GM12878 (cell line): ENCODE measurements around the gene GMPPB. TPM values are rescaled to one million over a fixed set of nuclear protein-coding genes. Genes with fewer than 3 reads are reported as not detected.
A peak's percentile ranks its signal among the peaks of the same experiment; 100 is the strongest.

Source experiments
- CBFB ChIP-seq: IDR thresholded peaks from 2 replicates; pipeline ENCODE4 v1.6.1; 2016; ENCODE audit warnings: antibody characterized with exemption, low read depth
- EED ChIP-seq: sonication (generic); IDR thresholded peaks from 2 replicates; pipeline ENCODE4 v1.6.1; 2016; ENCODE audit warnings: antibody characterized with exemption, low read depth
- ESRRA ChIP-seq: IDR thresholded peaks from 2 replicates; pipeline ENCODE4 v1.6.1; 2012; ENCODE audit warnings: mild to moderate bottlenecking, low read length, improper control_type of control experiment
- FOXK2 ChIP-seq: fragments of 450-650 bp; IDR thresholded peaks from 2 replicates; pipeline ENCODE4 v1.6.1; 2017; ENCODE audit warnings: mild to moderate bottlenecking, moderate library complexity
- GABPA ChIP-seq: IDR thresholded peaks from 2 replicates; pipeline ENCODE4 v1.6.1; 2014; ENCODE audit warnings: antibody characterized with exemption, low read depth, mild to moderate bottlenecking, inconsistent platforms
- JUNB ChIP-seq: IDR thresholded peaks from 2 replicates; pipeline ENCODE4 v1.6.1; 2016; ENCODE audit warnings: antibody characterized with exemption, mild to moderate bottlenecking
- MEF2B ChIP-seq: fragments of 450-650 bp; IDR thresholded peaks from 2 replicates; pipeline ENCODE4 v1.6.1; 2018; ENCODE audit warnings: mild to moderate bottlenecking, moderate library complexity; ENCODE audit not compliant: partially characterized antibody, poor library complexity, severe bottlenecking
- NFIC ChIP-seq: IDR thresholded peaks from 2 replicates; pipeline ENCODE4 v1.6.1; 2012; ENCODE audit warnings: low read depth, mild to moderate bottlenecking, inconsistent platforms, low read length, moderate library complexity
- NFXL1 ChIP-seq: fragments of 450-650 bp; IDR thresholded peaks from 2 replicates; pipeline ENCODE4 v1.6.1; 2017; ENCODE audit warnings: antibody characterized with exemption, mild to moderate bottlenecking, borderline replicate concordance
- NR2C1 ChIP-seq: fragments of 450-650 bp; IDR thresholded peaks from 2 replicates; pipeline ENCODE4 v1.6.1; 2017; ENCODE audit warnings: antibody characterized with exemption, mild to moderate bottlenecking, moderate library complexity
- RELA ChIP-seq: fragments of 450-650 bp; IDR thresholded peaks from 2 replicates; pipeline ENCODE4 v1.8.0; 2014; ENCODE audit warnings: borderline replicate concordance; ENCODE audit not compliant: partially characterized antibody
- polyA plus RNA-seq, 11 experiments: library from polyadenylated mRNA; depleted of rRNA in 4 of 11; unstranded in 6 of 11; stranded (reverse) in 5 of 11; fragments of >200 nt; fragmentation: Nextera tagmentation in 4 of 11; fragmentation: Illumina TruSeq in 1 of 11; extraction: Ambion mirVana in 4 of 11; extraction: Trizol in 1 of 11; gene quantifications; 1 replicate in 1 of 11; 2 replicates in 10 of 11; pipeline versions ENCODE4 v1.2.1 to v1.2.3, GENCODE V29; 2011 to 2016; ENCODE audit warnings: inconsistent platforms in 2 of 11, missing spikeins in 2 of 11, low read depth in 1 of 11
- total RNA-seq, 4 experiments: library from RNA; depleted of rRNA in 3 of 4; stranded (reverse); fragments of >200 nt in 3 of 4; fragmentation: Illumina TruSeq in 1 of 4; extraction: Trizol in 1 of 4; gene quantifications; 2 replicates each; pipeline versions ENCODE4 v1.2.1 to v1.2.3, GENCODE V29; 2013 to 2021
- TF ChIP-seq, protein P1 (sequence below): IDR thresholded peaks from 2 replicates; pipeline ENCODE4 v1.6.1; 2011; ENCODE audit warnings: borderline replicate concordance, low read depth, mild to moderate bottlenecking, moderate library complexity, mixed read lengths, low read length; ENCODE audit not compliant: insufficient read depth; ENCODE audit errors: extremely low read length
- TF ChIP-seq, protein P2 (sequence below): IDR thresholded peaks from 2 replicates; pipeline ENCODE4 v1.6.1; 2011; ENCODE audit warnings: low read depth, mild to moderate bottlenecking, low read length, moderate library complexity, borderline replicate concordance; ENCODE audit errors: extremely low read depth
- TF ChIP-seq, protein P3 (sequence below): fragments of 450-650 bp; IDR thresholded peaks from 2 replicates; pipeline ENCODE4 v1.6.1; 2014; ENCODE audit warnings: mild to moderate bottlenecking
- TF ChIP-seq, protein P4 (sequence below): IDR thresholded peaks from 2 replicates; pipeline ENCODE4 v1.6.1; 2012; ENCODE audit warnings: low read length, inconsistent platforms
- TF ChIP-seq, protein P5 (sequence below): IDR thresholded peaks from 2 replicates; pipeline ENCODE4 v1.6.1; 2011; ENCODE audit warnings: borderline replicate concordance, low read depth, mild to moderate bottlenecking, moderate library complexity, low read length; ENCODE audit not compliant: insufficient read depth, poor library complexity, severe bottlenecking
- TF ChIP-seq, protein P6 (sequence below): IDR thresholded peaks from 2 replicates; pipeline ENCODE4 v1.6.1; 2011; ENCODE audit warnings: low read depth, low read length, improper control_type of control experiment, borderline replicate concordance
- TF ChIP-seq, protein P7 (sequence below): fragments of 450-650 bp; IDR thresholded peaks from 2 replicates; pipeline ENCODE4 v1.6.1; 2016; ENCODE audit warnings: mild to moderate bottlenecking, moderate library complexity, borderline replicate concordance

The GMPPB gene
- total and polyA plus RNA-seq, 10 of the 15 experiments (the other 5 are each of a cell fraction or from before 2014, with no cell fraction given): 2.3 to 99.5 (median 23.3) TPM

DNA sequence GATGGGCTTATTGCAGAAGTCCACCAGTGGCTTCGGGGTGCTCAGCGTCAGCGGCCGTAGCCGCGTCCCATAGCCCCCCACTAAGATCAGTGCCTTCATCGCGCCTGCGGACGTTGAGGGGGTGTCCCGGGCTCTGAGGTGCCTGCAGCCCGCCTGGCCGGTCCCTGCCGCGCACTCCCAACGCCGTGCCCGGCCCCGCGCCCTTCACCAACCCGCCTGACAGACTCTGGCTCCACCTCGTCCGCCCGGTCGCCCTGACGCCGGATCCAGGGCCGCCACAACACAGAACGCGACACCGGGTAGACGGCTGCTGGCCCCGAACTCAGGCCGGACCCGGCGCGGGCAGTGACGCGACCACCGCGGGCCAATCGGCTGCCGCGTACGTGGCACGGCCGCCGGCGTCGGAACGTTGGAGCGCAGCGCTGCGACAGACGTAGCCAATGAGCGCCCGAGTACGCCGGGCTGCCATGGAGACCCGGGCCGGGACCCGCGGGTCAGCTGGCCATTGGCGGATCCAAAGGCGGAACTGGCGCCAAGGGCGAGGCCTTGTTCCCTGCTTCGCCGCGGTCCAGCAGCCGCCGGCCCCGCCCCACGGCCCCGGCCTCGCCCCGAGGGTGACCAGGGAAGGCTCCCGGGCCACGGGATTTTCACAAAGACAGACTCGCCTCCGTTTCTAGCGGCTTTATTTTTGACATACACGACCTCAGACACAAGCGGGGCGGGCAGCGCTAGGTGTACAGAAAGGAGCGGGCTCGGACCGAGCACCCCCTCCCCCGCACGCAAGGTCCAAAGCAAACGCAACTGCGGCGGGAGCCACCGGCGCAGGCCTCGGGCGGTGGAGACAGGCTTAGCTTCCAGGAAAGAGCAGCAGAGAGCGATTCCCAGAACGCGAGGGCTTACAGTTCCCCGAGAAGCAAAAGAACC is at the start of gene GMPPB (continued):
- TF ChIP-seq, protein P1, sequence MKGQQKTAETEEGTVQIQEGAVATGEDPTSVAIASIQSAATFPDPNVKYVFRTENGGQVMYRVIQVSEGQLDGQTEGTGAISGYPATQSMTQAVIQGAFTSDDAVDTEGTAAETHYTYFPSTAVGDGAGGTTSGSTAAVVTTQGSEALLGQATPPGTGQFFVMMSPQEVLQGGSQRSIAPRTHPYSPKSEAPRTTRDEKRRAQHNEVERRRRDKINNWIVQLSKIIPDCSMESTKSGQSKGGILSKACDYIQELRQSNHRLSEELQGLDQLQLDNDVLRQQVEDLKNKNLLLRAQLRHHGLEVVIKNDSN: no peak
- TF ChIP-seq NFIC (no peak), FOXK2 (no peak), CBFB (0 out of 2 replicates have a peak, but pooled peaks have one; percentile 10), EED (no peak), JUNB (no peak), NFXL1 (no peak), GABPA (no peak), MEF2B (no peak), RELA (no peak), ESRRA (no peak), NR2C1 (peak; percentile 53; the same call in 1 of the 2 replicates)
- TF ChIP-seq, protein P2, sequence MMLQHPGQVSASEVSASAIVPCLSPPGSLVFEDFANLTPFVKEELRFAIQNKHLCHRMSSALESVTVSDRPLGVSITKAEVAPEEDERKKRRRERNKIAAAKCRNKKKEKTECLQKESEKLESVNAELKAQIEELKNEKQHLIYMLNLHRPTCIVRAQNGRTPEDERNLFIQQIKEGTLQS: no peak; the same call in 1 of the 2 replicates
- TF ChIP-seq, protein P3, sequence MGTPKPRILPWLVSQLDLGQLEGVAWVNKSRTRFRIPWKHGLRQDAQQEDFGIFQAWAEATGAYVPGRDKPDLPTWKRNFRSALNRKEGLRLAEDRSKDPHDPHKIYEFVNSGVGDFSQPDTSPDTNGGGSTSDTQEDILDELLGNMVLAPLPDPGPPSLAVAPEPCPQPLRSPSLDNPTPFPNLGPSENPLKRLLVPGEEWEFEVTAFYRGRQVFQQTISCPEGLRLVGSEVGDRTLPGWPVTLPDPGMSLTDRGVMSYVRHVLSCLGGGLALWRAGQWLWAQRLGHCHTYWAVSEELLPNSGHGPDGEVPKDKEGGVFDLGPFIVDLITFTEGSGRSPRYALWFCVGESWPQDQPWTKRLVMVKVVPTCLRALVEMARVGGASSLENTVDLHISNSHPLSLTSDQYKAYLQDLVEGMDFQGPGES: peak; percentile 75
- TF ChIP-seq, protein P4, sequence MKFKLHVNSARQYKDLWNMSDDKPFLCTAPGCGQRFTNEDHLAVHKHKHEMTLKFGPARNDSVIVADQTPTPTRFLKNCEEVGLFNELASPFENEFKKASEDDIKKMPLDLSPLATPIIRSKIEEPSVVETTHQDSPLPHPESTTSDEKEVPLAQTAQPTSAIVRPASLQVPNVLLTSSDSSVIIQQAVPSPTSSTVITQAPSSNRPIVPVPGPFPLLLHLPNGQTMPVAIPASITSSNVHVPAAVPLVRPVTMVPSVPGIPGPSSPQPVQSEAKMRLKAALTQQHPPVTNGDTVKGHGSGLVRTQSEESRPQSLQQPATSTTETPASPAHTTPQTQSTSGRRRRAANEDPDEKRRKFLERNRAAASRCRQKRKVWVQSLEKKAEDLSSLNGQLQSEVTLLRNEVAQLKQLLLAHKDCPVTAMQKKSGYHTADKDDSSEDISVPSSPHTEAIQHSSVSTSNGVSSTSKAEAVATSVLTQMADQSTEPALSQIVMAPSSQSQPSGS: no peak
- TF ChIP-seq, protein P5, sequence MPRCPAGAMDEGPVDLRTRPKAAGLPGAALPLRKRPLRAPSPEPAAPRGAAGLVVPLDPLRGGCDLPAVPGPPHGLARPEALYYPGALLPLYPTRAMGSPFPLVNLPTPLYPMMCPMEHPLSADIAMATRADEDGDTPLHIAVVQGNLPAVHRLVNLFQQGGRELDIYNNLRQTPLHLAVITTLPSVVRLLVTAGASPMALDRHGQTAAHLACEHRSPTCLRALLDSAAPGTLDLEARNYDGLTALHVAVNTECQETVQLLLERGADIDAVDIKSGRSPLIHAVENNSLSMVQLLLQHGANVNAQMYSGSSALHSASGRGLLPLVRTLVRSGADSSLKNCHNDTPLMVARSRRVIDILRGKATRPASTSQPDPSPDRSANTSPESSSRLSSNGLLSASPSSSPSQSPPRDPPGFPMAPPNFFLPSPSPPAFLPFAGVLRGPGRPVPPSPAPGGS: peak; percentile 26
- TF ChIP-seq, protein P6, sequence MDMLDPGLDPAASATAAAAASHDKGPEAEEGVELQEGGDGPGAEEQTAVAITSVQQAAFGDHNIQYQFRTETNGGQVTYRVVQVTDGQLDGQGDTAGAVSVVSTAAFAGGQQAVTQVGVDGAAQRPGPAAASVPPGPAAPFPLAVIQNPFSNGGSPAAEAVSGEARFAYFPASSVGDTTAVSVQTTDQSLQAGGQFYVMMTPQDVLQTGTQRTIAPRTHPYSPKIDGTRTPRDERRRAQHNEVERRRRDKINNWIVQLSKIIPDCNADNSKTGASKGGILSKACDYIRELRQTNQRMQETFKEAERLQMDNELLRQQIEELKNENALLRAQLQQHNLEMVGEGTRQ: no peak
- TF ChIP-seq, protein P7, sequence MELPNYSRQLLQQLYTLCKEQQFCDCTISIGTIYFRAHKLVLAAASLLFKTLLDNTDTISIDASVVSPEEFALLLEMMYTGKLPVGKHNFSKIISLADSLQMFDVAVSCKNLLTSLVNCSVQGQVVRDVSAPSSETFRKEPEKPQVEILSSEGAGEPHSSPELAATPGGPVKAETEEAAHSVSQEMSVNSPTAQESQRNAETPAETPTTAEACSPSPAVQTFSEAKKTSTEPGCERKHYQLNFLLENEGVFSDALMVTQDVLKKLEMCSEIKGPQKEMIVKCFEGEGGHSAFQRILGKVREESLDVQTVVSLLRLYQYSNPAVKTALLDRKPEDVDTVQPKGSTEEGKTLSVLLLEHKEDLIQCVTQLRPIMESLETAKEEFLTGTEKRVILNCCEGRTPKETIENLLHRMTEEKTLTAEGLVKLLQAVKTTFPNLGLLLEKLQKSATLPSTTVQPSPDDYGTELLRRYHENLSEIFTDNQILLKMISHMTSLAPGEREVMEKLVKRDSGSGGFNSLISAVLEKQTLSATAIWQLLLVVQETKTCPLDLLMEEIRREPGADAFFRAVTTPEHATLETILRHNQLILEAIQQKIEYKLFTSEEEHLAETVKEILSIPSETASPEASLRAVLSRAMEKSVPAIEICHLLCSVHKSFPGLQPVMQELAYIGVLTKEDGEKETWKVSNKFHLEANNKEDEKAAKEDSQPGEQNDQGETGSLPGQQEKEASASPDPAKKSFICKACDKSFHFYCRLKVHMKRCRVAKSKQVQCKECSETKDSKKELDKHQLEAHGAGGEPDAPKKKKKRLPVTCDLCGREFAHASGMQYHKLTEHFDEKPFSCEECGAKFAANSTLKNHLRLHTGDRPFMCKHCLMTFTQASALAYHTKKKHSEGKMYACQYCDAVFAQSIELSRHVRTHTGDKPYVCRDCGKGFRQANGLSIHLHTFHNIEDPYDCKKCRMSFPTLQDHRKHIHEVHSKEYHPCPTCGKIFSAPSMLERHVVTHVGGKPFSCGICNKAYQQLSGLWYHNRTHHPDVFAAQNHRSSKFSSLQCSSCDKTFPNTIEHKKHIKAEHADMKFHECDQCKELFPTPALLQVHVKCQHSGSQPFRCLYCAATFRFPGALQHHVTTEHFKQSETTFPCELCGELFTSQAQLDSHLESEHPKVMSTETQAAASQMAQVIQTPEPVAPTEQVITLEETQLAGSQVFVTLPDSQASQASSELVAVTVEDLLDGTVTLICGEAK: no peak
